Transverse colon (tissue), 4 donors: ENCODE data around the gene KCNH3. TPM values are rescaled to one million over a fixed set of nuclear protein-coding genes. Genes with fewer than 3 reads are reported as not detected.

Source experiments
- DNase-seq: peaks from one replicate; pipeline ENCODE4 v3.0.0-alpha.2; 2019
- H3K27ac ChIP-seq, 4 donors: fragments of 200-600 bp; sonication (generic); 2 replicates each; pipeline ENCODE4 v1.5.1; 2016 to 2018; ENCODE audit warnings: inconsistent platforms in 4 of 4
- H3K27me3 ChIP-seq: fragments of 200-600 bp; sonication (generic); 2 replicates; pipeline ENCODE4 v1.5.1; 2017; ENCODE audit warnings: inconsistent platforms
- H3K36me3 ChIP-seq, 4 donors: fragments of 200-600 bp; sonication (generic); 2 replicates each; pipeline ENCODE4 v1.5.1; 2017 to 2019; ENCODE audit warnings: inconsistent platforms in 4 of 4
- H3K4me1 ChIP-seq, 4 donors: fragments of 200-600 bp; sonication (generic); 2 replicates each; pipeline ENCODE4 v1.5.1; 2017 to 2020; ENCODE audit warnings: inconsistent platforms in 4 of 4
- H3K4me3 ChIP-seq, 4 donors: fragments of 200-600 bp; sonication (generic); 1 replicate in 1 of 4; 2 replicates in 3 of 4; pipeline versions ENCODE4 v1.5.1 to v1.6.1; 2017 to 2019; ENCODE audit warnings: inconsistent platforms in 4 of 4
- H3K9me3 ChIP-seq, 2 donors: fragments of 200-600 bp; sonication (generic); 2 replicates each; pipeline ENCODE4 v1.5.1; 2017 to 2019; ENCODE audit warnings: inconsistent platforms in 2 of 2
- CTCF ChIP-seq, 5 experiments: fragments of 200-600 bp in 3 of 5; fragments of 450-650 bp in 2 of 5; sonication (generic) in 3 of 5; IDR thresholded peaks; 1 replicate in 2 of 5; 2 replicates in 3 of 5; pipeline ENCODE4 v1.5.1; 2016 to 2017; ENCODE audit warnings: antibody characterized with exemption in 5 of 5, inconsistent platforms in 3 of 5, mild to moderate bottlenecking in 2 of 5, moderate library complexity in 1 of 5
- EP300 ChIP-seq: sonication (generic); formaldehyde crosslinking; IDR thresholded peaks from one replicate; pipeline ENCODE4 v1.6.1; 2017; ENCODE audit warnings: antibody characterized with exemption, low read depth
- POLR2A ChIP-seq: fragments of 450-650 bp; IDR thresholded peaks from one replicate; pipeline ENCODE4 v1.6.1; 2016; ENCODE audit warnings: antibody characterized with exemption, mild to moderate bottlenecking, moderate library complexity
- POLR2AphosphoS5 ChIP-seq, 3 donors: sonication (generic); formaldehyde crosslinking; IDR thresholded peaks; one replicate each; pipeline ENCODE4 v1.6.1; 2016; ENCODE audit warnings: antibody characterized with exemption in 3 of 3
- WGBS, 2 donors: methylation state at CpG; one replicate each; pipeline ENCODE4 v1.1.5; 2018; ENCODE audit warnings: low coverage in 1 of 2; 5-methylcytosine and 5-hydroxymethylcytosine counted together
- in situ Hi-C, 4 donors: fragments of 200-750 bp; cut with MboI; loops; one replicate each; pipeline versions ENCODE4 v1.15.0 to v1.15.1; 2017; ENCODE audit warnings: low sequenced_read_pairs in 3 of 4, low pct_ligation_motif_present in 1 of 4, low pct_unique_long_range_greater_than_20kb in 1 of 4
- intact Hi-C: fragments of 100-400 bp; cut with DNase I; formaldehyde crosslinking; loops from one replicate; pipeline ENCODE4 v1.15.1; 2023; ENCODE audit warnings: low total_unique reads
- total RNA-seq, 4 donors: library from RNA; depleted of rRNA; stranded (reverse); fragments of >200 nt; gene quantifications; one replicate each; pipeline ENCODE4 v1.1.0, GENCODE V29; 2016

The KCNH3 gene
- total RNA-seq, 4 donors from 2014 or later, result 0.32 to 0.80 TPM; not detected in 2

- intact Hi-C loops, result no loop called here
- no peak for DNase-seq
- Histone ChIP-seq H3K4me3 (no peak overlapping the region), H3K9me3 (no peaks in the 10 kb centered on the region), H3K27ac (no peak overlapping the region), H3K36me3 (peaks cover 0 to 39% (median 8%) of the 10 kb centered on the region in 4 donors), H3K4me1 (peaks cover 10 to 28% (median 18%) of the 10 kb centered on the region in 4 donors), H3K27me3 (no peaks in the 10 kb centered on the region)
- TF ChIP-seq POLR2AphosphoS5 (IDR thresholded peaks at IDR 0.05) (no peak), CTCF (IDR thresholded peaks at IDR 0.05) (no peak), EP300 (no peak), POLR2A (no peak)
- WGBS, 2 donors, result 96% methylated on average over 12 of the region's 12 CpGs; no CpG with 5 or more reads in 1 of the 2 donors
- in situ Hi-C loops, result no loop called here
Observed at GRCh38 chr12:49565406-49566265, 26.8 kb downstream of the KCNH3 start.

- DNase-seq, result no peak
- Histone ChIP-seq H3K27me3 (no peaks in the 10 kb centered on the region), H3K9me3 (no peaks in the 10 kb centered on the region), H3K4me1 (peaks cover 10 to 28% (median 18%) of the 10 kb centered on the region in 4 donors), H3K36me3 (peaks cover 0 to 37% (median 8%) of the 10 kb centered on the region in 4 donors), H3K27ac (no peak overlapping the region), H3K4me3 (no peak overlapping the region)
- WGBS, 2 donors, result 96% methylated on average over 13 of the region's 13 CpGs; no CpG with 5 or more reads in 1 of the 2 donors
- in situ Hi-C loops, result no loop called here
- intact Hi-C loops, result no loop called here
- TF ChIP-seq EP300 (no peak), POLR2AphosphoS5 (IDR thresholded peaks at IDR 0.05) (no peak), CTCF (IDR thresholded peaks at IDR 0.05) (no peak), POLR2A (no peak)
Observed at GRCh38 chr12:49566361-49566760, 27.5 kb downstream of the KCNH3 start.

- Histone ChIP-seq H3K4me3 (peak overlapping the region; percentile 69 to 86 (median 76)), H3K9me3 (no peaks in the 10 kb centered on the region), H3K36me3 (peaks cover 0 to 28% (median 8%) of the 10 kb centered on the region in 4 donors), H3K27me3 (no peaks in the 10 kb centered on the region), H3K27ac (peak overlapping the region; percentile 88 to 93 (median 89)), H3K4me1 (peaks cover 10 to 28% (median 18%) of the 10 kb centered on the region in 4 donors)
- DNase-seq, result no peak
- intact Hi-C loops (no loop called here), in situ Hi-C loops (no loop called here)
- WGBS, 2 donors, result 0% methylated on average over 2 to 8 of the region's 11 CpGs
- TF ChIP-seq CTCF (IDR thresholded peaks at IDR 0.05) (no peak), EP300 (no peak), POLR2AphosphoS5 (IDR thresholded peaks at IDR 0.05) (no peak), POLR2A (no peak)
Observed at GRCh38 chr12:49567302-49567610, 28.4 kb downstream of the KCNH3 start.

GRCh38 chr12:49567611-49568441 is 29.0 kb downstream of the KCNH3 start, which contains the start of gene MCRS1:
TSS of gene MCRS1 (minus strand) at chr12:49568142. CDS start at chr12:49566731, 1,411 bp downstream.
- TF ChIP-seq POLR2AphosphoS5 (IDR thresholded peaks at IDR 0.05) (peak; percentile 61 to 92 (median 90)), POLR2A (peak; percentile 75), CTCF (IDR thresholded peaks at IDR 0.05) (no peak), EP300 (no peak)
- WGBS, 2 donors, result 0 to 1% methylated on average over 6 to 23 of the region's 54 CpGs
- Histone ChIP-seq H3K27me3 (no peaks in the 10 kb centered on the region), H3K4me1 (peaks cover 10 to 28% (median 18%) of the 10 kb centered on the region in 4 donors), H3K27ac (peak within 1 kb of the TSS; percentile 88 to 93 (median 89)), H3K4me3 (peak within 1 kb of the TSS; percentile 69 to 86 (median 76)), H3K36me3 (peaks cover 0 to 22% (median 7%) of the 10 kb centered on the region in 4 donors), H3K9me3 (no peaks in the 10 kb centered on the region)
- peak; percentile 93 for DNase-seq
- in situ Hi-C loops (no loop called here), intact Hi-C loops (no loop called here)
